GM18526 (cell line): ENCODE data around the gene JPH3.

Source experiments
- POLR2A ChIP-seq: IDR thresholded peaks from 3 replicates; pipeline ENCODE4 v1.6.1; 2011; ENCODE audit not compliant: insufficient read length; ENCODE audit errors: extremely low read depth

Gene JPH3

GRCh38 chr16:87708881-87709638, 106.8 kb downstream of the JPH3 start:
- no peak for TF ChIP-seq POLR2A

- no peak for TF ChIP-seq POLR2A
Observed at GRCh38 chr16:87709677-87710076, 107.4 kb downstream of the JPH3 start.

DNA sequence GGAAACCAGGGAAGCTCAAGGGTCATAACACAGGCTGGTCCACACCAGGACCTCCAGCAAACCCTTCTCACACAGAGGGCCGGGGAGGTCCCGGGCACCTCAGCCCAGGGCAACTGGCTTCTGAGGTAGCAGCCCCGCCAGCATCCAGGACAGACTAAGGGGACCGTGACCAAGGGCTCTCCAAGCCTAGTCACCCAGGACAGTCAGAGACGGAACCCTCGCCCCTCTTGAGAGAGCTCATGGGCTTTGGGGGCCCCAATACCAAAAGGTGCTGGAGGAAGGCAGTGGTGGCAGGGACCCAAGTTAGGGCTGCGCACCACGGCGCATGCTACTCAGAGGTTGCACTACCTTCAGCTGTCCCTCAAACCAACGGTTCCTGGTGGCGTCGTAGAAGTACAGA, 108.6 kb downstream of the JPH3 start:
- no peak for TF ChIP-seq POLR2A

GRCh38 chr16:87712184-87712762, 110.0 kb downstream of the JPH3 start:
- no peak for TF ChIP-seq POLR2A

DNA sequence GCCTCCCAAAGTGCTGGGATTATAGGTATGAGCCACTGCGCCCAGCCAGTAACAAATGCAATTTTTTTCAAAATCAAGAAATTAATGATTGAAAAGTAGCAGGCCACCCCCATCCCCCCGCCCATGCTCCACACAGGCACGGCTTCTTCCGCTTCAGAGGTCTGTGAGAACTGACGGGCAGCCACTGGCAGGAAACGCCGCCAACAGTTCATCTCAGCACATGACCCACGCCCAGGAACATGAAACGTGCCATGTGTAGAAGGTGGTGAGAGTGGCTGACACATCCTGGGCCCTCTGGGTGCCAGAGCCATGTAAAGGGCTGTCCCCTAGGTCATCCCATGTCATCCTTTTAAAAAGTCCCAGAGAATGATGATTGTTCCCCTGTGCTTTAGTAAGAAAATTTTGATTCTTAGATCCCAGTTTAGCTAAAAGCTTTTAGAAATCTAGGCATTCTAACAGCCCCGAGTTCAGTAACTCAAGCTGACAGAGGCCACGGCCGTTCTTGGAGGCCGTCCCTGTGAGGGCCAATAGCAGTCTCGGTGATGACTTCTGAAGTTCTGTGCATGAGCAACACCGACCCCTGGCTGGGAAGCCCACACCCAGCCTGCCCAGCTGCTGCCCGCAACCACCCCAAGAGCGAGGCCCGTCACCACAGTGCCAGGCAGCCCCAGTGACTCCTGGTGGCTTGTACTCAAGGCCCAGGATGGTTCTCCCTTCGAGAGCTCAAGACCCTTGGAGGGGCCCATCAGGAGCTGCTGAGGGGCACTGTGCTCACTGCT, 111.3 kb downstream of the JPH3 start:
- TF ChIP-seq POLR2A: no peak

- no peak for TF ChIP-seq POLR2A
Observed at GRCh38 chr16:87715231-87715630, 112.9 kb downstream of the JPH3 start.

DNA sequence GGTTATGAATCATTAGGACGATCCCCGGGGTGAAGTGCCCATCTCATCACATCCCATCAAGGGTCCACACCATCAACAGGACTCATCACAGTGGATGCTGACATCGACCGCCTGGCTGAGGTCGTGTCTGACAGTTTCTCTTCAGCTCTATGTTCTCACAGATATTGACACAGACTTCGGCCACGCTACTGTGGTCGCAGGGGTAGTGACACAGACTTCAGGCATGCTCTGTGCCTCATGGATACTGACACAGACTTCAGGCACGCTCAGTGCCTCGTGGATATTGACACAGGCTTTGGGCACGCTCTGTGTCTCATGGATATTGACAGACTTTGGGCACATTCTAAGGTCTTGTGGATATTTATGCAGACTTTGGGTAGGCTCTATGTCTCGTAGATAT, 113.3 kb downstream of the JPH3 start:
- no peak for TF ChIP-seq POLR2A

- TF ChIP-seq POLR2A: no peak
Observed at GRCh38 chr16:87720446-87720845, 118.1 kb downstream of the JPH3 start.

- no peak for TF ChIP-seq POLR2A
Observed at GRCh38 chr16:87721622-87722585, 119.6 kb downstream of the JPH3 start.

- no peak for TF ChIP-seq POLR2A
Observed at GRCh38 chr16:87722590-87723225, 120.4 kb downstream of the JPH3 start.

- no peak for TF ChIP-seq POLR2A
Observed at GRCh38 chr16:87723226-87723623, 120.9 kb downstream of the JPH3 start.

DNA sequence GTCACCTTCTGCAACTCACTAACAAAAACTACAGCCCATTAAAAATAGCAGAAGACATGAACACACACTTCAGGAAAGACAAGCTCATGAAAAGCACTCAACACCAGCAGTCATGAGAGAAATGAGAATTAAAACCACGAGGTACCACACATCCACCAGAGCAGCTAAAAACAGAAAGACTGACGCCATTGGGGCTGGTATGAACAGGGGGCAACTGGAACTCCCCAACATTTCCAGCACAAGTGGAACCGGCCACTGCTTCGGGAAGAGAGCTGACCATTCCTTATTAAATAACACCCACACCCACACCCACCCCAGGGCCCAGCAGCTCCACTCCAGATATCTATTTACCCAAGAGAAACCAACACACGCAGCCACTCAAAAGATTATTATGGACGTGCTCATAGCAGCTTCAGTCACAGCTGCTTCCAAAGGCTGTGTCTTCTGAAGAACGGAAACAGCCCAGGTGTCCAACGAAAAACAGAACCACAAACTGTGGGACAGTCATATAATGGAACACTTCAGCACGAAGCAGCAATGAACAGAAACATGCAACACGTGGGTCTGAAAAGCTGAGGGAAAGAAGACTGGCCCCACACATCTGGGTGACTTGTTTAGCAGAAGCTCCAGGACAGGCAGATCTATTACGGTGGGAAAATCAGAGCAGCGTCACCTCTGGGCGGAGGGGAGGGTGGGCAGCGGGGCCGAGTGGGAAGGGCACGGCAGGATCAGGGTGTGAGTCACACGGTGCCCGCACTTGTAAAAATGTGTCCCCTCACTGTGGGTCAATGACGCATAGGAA, 122.4 kb downstream of the JPH3 start:
- no peak for TF ChIP-seq POLR2A

DNA sequence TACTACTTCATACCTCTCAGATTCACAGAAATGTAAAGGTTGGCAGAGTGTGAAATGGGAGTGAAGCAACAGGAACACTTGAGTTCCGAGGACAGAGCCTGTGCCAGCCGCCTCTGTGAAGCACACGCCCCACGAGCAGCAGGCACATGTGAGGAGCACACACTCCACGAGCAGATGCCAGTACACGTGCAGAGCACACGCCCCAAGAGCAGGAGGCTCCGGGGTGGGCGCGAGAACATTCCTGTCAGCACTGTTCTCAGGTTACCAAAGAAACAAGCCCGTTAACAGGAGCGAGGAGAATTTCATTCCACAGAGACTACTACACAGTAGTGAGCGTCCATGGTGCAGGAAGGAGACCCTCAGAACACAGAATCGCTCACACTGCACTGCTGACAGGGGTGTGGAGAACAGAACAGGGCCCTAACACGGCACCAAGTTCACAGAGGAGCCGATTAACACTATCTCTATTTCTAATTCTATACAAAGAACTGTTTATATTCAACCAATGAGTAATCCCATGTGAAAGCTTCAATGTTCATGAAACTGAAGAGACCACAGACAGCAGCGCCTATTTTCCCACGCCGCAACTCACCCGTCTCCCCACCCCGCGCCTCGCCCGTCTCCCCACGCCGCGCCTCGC, 123.4 kb downstream of the JPH3 start:
- no peak for TF ChIP-seq POLR2A
